Stimulated activated CD8-positive, alpha-beta memory T cell treated with anti-CD3 and anti-CD28 coated beads, Interleukin-4, amount 100 ng/mL, for 1 hour (primary cell): ENCODE data around the gene RAD51AP1.
A peak's percentile ranks its signal among the peaks of the same experiment; 100 is the strongest.

ENCODE experiments used
- DNase-seq, 2 donors: peaks; one replicate each; pipeline ENCODE4 v3.0.0-alpha.2; 2020; ENCODE audit warnings: low read depth in 2 of 2, low spot score in 1 of 2

The RAD51AP1 gene

DNA sequence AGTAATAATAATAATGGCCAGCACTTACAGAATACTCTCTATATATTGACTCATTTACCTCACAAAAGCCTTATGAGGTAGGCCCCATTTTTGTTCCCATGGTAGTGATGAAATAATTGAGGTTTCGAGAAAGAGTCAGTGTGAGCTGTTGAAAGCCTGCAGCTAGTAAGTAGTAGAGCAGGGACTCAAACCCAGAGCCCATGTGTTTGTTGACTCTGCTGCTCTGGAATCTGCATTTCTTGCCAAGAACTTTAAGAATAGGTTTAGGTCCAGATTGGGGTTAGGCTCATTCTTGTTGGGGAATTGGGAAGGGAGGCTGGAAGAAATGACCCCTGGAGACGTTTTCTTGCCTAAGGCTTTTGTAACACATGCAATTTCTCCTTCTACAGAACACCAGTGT lies 51.3 kb downstream of the RAD51AP1 start:
- DNase-seq: no peak

DNA sequence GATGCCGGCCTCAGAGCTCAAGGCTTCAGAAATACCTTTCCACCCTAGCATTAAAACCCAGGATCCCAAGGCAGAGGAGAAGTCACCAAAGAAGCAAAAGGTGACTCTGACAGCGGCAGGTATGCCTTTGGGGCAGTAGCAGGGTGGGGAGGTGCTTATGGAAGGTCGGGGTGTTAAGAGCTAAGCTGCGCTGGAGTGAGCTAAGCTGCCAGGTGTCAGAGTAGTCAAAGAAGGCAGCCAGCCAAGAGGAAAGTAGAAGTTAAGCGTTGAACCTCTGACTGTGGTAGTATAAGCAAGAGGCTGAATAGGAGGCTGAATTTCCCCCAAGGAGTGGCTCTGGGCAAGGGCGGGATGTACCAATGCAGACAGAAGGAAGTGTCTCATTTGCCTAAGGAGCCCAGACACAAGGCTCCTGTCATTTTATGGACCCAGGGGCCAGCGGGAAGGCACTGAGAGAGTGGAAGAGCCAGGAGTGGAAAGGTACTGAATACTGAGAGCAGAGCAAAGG lies 52.5 kb downstream of the RAD51AP1 start:
- no peak for DNase-seq

DNA sequence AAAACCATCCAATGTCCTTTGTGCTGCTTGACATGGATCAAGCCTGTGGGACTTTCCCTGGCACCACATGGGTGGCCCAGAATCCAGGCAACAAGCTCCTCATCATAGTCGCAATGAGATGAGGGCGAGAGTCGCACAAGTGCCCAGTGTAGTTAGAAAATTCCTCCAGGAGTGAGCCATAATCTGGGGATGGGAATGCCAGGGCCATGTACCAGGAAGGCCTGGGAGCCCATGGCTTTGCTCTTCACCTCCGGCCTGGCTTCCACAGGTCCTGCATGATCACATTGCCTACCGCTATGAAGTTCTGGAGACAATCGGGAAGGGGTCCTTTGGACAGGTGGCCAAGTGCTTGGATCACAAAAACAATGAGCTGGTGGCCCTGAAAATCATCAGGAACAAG lies 57.2 kb downstream of the RAD51AP1 start:
- DNase-seq: no peak

DNA sequence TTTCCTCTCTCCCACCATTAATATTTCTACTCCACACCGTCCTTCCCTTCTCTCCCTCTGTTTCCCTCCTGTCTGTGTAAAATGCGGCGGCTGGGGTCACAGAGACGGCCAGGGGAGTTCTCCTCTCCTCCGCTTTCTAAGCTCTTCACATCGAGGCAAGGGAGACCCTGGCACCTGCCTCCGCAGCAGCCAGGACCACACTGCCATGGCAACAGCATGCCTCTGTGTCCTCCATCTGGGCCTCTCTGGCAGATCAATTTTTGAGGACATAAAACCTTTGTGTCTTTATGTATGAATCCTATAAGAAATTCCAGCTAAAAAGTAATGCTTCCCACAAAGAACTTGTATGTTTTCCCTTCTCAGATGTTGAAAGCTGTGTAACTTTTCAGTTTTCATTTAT lies 64.7 kb downstream of the RAD51AP1 start:
- DNase-seq: no peak

DNA sequence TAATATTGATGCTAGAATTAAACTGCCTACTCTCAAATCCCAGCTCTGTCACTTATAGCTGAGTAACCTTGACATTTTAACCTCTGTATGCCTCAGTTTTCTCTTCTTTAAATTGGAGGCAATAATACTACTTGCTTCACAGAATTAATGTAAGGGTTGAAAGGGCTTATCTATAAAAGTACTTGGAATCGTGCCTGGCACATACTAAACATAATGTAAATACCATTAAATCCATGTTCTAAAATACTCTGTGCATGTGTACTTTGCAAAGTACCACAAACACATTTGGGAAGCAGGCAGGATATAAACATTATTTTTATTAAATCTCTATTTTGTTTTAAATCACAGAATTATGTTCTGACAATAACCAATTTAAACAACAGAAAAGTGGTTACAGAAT lies 65.3 kb downstream of the RAD51AP1 start:
- DNase-seq: no peak

DNA sequence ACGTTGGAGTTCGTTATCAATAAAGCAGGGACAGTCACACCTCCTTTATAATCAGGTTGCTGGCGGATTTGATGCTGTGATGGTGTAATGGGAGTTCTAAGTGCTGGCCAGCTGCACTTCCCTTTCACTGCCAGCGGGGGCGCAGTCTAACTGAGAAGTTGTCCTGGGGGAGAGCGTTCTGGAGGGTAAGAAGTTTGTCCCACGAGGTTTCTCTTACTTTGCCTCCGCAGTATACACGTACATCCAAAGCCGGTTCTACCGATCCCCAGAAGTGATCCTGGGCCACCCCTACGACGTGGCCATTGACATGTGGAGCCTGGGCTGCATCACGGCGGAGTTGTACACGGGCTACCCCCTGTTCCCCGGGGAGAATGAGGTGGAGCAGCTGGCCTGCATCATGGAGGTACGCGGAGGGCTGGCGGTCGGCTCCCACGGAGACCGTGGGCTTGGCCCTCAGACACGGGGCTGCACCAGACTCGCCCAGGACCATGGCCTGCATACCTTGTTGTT lies 66.0 kb downstream of the RAD51AP1 start:
- DNase-seq: peak; percentile 60 to 66

DNA sequence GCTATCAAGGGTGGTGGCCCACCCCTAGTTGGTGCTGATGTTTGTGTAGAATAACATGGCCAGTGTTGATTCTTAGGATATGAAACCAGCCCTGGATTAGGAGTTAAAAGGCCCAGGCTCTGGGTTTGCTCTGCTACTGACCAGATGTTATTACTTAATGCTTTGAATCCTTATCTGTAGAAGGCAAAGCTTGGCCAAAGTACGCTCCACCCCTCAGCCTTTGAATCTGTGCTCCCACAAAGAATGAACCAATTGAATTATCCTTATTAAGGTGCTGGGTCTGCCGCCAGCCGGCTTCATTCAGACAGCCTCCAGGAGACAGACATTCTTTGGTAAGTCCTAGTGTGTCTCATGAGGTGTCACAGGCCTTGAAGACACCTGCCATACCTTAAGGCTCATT lies 68.4 kb downstream of the RAD51AP1 start:
- DNase-seq: no peak

DNA sequence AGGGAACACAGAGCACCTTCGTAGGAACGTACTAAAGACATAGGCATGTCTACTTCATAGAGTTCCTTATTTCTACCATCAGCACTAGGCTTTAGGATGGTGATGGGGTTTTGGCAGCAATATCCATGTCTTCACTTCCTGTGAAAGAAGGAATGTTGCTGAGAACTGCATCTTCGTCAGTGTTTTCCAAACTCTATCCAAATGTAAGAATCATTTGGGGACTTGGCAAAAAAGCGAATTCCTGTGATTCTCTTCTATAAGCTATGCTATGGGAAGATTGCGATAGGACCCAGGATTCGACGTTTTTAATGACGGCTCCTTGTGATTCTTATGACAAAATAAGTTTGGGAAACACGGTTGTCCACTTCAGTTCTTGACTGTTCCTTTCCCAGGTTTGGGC lies 70.4 kb downstream of the RAD51AP1 start:
- no peak for DNase-seq
